GM04503 (cell line): ENCODE measurements around the gene ARHGEF38.

Experiments
- DNase-seq: peaks from one replicate; pipeline ENCODE4 v3.0.0-alpha.2; 2012; ENCODE audit warnings: low read depth

Gene ARHGEF38, protein sequence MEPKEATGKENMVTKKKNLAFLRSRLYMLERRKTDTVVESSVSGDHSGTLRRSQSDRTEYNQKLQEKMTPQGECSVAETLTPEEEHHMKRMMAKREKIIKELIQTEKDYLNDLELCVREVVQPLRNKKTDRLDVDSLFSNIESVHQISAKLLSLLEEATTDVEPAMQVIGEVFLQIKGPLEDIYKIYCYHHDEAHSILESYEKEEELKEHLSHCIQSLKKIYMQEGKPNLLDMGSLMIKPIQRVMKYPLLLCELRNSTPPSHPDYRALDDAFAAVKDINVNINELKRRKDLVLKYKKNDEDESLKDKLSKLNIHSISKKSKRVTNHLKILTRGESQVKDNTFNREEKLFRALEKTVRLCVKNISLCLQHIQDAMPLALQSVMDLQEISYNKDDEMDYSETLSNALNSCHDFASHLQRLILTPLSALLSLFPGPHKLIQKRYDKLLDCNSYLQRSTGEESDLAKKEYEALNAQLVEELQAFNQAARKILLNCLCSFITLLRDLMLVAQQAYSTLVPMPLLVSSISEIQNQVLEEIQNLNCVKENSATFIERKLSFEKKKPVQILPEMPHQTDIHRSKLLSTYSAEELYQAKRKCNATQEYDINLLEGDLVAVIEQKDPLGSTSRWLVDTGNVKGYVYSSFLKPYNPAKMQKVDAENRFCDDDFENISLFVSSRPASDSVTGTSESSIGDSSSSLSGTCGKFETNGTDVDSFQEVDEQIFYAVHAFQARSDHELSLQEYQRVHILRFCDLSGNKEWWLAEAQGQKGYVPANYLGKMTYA

DNA sequence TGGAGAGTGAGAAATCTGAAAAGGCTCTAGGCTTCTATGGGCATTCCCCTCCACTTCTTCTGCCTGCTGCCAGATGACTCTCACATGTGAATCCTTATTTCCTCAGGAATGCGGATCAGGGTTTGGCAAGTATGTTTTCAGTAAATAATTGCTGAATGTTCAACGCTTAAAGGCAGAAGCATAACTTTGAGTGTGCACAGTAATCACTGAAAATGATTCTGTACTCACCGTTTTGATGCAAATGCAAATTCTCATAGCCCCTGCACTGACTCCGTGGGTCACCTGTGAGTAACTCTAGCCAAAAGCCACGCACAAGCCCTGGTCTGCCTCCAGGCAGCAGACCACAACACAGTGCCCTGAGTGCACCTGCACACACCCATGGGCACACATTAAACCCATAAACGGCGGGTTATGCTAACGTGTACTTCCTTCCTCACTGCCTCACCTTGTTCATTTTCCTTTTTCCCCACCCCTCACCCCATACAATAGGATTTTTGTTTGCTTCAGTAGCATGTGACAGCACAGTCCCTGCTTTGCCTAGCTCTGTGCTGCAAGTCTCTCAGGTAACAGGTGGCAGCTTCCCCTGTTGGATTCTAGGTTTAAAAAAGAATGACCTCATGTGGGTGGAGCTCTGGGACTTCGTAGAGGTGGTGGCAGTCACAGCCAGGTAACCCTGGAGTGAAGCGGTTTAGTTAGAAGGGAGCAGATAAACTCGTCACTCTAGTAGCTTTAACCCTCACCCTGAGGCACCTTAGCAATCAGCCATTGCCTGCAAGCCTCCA lies at the start of gene ARHGEF38:
TSS of gene ARHGEF38 (plus strand) at position 656 of the 782 bp plus-strand sequence. CDS start 146 bp downstream, outside the sequence.
- DNase-seq: peak; percentile 2

DNA sequence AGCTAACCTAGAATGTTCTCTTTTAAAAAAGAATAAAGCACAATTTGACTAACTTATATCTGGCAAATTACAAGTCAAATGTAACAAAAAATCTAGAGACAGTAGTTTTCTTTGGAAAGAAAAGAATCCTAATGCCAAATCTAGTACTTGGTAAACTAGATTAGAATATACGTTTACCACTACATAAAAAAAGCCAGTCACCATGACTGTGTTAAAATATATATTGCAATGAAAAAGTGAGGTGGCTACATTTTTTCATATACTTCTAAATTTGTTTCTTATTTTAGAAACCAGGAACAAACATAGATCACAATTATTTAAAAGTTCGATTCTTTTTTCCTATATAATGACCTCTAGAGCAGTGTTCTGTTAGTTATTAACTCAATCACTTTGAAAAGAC lies 48.9 kb upstream of the ARHGEF38 start:
- DNase-seq: no peak

GRCh38 chr4:105504744-105505143 lies 47.7 kb upstream of the ARHGEF38 start:
- DNase-seq: no peak

- DNase-seq: no peak
These were observed 43.1 kb upstream of the ARHGEF38 start for GRCh38 chr4:105509291-105509690.

- DNase-seq: no peak
These were observed 42.7 kb upstream of the ARHGEF38 start for GRCh38 chr4:105509714-105510113.

- no peak for DNase-seq
These were observed 42.2 kb upstream of the ARHGEF38 start for GRCh38 chr4:105510245-105510644.

GRCh38 chr4:105520819-105521790 lies 31.3 kb upstream of the ARHGEF38 start:
- peak; percentile 5 for DNase-seq

DNA sequence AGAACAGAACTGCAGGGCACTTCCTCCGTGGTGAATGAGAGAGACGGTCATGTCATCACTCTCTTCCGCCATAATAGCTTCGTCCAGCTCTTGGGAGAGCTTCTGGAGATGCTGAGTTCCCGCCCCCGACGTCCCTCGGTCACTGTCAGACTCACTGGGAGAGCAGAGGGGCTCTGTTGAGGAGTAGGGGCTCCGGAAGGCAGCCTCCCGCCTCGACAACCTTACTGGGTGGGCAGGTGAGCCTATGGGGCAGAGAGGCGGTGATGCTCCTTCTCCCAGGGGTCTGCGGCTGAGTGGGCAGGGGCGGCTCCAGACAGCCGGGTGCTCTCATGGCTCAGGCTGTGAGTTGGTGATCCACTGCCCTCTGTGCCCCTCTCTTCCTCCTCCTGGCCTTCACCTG lies 25.8 kb upstream of the ARHGEF38 start:
- DNase-seq: no peak

GRCh38 chr4:105527081-105527480 lies 25.3 kb upstream of the ARHGEF38 start:
- no peak for DNase-seq

DNA sequence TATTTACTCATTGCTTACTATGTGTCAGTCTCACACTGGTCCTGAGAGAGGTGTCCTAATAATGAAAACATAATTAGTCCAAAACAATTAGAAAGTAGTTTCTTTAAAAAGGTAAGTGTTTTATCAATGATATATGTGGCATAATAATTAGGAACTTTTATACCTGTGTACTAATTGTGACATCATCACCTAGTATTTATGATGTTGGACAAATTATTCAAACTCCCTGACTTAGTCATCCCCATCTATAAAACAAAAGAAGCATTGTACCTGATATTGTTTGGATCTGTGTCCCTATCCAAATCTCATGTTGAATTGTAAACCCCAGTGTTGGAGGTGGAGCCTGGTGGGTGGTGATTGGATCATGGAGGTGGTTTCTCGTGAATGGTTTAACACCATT lies 15.8 kb upstream of the ARHGEF38 start:
- no peak for DNase-seq

DNA sequence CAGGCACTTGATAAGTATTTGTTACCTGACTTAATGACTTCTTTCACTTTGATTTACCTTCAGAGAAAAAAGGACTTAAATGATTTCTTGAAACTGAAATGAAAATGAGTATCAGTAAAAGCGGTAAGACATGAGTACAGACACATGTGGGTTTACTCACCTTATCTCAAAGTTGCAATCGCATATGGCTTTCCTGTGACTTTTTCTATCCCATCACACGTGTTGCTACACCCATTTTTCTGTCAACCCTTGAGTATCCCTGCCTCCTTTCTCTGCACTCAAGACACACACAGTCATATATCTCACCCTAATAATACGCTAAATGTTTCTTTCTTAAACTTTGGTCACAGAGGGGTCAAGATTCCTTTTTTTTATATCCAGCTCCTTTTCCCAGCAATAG lies 11.0 kb upstream of the ARHGEF38 start:
- no peak for DNase-seq

DNA sequence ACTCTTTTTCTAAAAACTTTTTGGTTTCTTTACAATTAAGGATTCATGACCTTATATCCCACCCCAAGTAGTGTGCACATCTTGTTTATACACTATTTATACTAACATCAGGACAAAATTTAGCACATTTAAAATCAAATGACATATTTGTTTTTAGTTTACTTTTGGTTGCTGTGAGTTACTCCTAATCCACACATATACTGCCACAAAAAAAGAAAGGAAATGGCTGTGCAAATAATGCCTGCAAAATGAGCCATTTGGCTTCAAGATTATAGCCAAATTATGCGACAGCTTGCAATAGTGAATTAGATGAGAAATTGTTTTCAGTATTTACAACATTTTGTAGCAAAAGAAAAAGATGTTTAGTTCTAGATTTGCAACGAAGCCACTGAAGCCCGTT lies 10.4 kb upstream of the ARHGEF38 start:
- no peak for DNase-seq

GRCh38 chr4:105543346-105543745 lies 9.1 kb upstream of the ARHGEF38 start:
- DNase-seq: no peak

GRCh38 chr4:105543881-105544280 lies 8.5 kb upstream of the ARHGEF38 start:
- no peak for DNase-seq

- DNase-seq: no peak
These were observed 7.7 kb upstream of the ARHGEF38 start for GRCh38 chr4:105544520-105545286.

DNA sequence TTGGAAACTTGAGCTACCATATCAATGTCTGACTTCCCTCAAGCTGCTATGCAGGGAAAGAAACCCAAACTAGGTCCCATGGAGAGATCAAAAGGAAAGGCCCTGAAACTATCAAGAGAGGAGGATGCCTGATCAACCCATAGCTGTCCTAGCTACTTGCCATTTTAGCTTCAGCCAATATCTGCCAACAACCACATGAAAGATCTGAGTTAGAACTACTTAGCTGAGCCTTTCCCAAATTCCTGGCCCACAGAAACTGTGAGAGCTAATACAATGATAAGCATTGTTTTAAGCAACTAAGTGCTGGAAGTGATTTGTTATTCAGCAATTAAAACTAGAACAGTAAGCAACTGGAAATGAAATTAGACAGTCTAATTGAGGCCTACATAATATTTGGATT lies 6.3 kb upstream of the ARHGEF38 start:
- no peak for DNase-seq

GRCh38 chr4:105547769-105548168 lies 4.7 kb upstream of the ARHGEF38 start:
- DNase-seq: no peak

DNA sequence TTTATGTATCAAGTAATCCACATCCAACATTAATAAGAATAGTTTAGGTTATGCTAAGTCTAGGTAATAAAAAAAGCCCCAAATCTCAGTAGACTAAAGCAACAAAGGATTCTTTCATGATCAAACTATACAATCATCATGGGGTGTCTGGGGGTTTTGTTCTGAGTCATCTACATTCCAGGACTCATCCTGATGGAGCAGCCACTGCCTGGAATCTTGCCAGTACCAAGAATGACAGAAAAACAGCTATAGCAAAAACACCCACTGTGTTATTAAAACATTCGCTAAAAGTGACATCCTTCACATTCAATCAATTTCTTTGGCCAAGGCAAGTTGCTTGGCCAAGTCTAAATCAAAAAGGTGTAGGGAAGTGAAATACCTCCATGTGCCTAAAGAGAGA lies 3.9 kb upstream of the ARHGEF38 start:
- no peak for DNase-seq

GRCh38 chr4:105550641-105551040 lies 1.8 kb upstream of the ARHGEF38 start:
- DNase-seq: no peak

- DNase-seq: no peak
These were observed 3.0 kb downstream of the ARHGEF38 start for GRCh38 chr4:105555409-105555808.

GRCh38 chr4:105556206-105556605 lies 3.8 kb downstream of the ARHGEF38 start:
- DNase-seq: no peak
